Measurements from ENCODE around the gene RPL32.
"Not testable (repeated sequence)": the region's sequence is repeated elsewhere in the genome, so short reads cannot be mapped to it uniquely, and the experiment has no call there.

Gene RPL32

GRCh38 chr3:12845811-12846210 lies 4.4 kb upstream of the RPL32 start:
- no peak overlapping the region for H3K4me3 ChIP-seq (ENCODE audit: low read length)
- TF ChIP-seq CTCF (conservative IDR thresholded peaks at IDR 0.05; ENCODE audit: low read depth, low read length) = no peak
- DNase-seq (ENCODE audit: low read depth) = no peak

- H3K4me3 ChIP-seq (ENCODE audit: low read length) = no peak overlapping the region
- no peak for TF ChIP-seq CTCF (conservative IDR thresholded peaks at IDR 0.05; ENCODE audit: low read depth, low read length)
- no peak for DNase-seq (ENCODE audit: low read depth)
Observed at GRCh38 chr3:12842469-12842868, 1.1 kb upstream of the RPL32 start.

- no peak for TF ChIP-seq CTCF (conservative IDR thresholded peaks at IDR 0.05; ENCODE audit: low read depth, low read length)
- DNase-seq (ENCODE audit: low read depth) = no peak
- H3K4me3 ChIP-seq (ENCODE audit: low read length) = no peak overlapping the region
Observed at GRCh38 chr3:12841970-12842328, 584 bp upstream of the RPL32 start.

GRCh38 chr3:12840591-12841148 lies 695 bp downstream of the RPL32 start:
- H3K4me3 ChIP-seq (ENCODE audit: low read length) = peak overlapping the region; percentile 100
- DNase-seq (ENCODE audit: low read depth) = no peak
- no peak for TF ChIP-seq CTCF (conservative IDR thresholded peaks at IDR 0.05; ENCODE audit: low read depth, low read length)

- H3K4me3 ChIP-seq (ENCODE audit: low read length) = peak overlapping the region; percentile 100
- DNase-seq (ENCODE audit: low read depth) = not testable (repeated sequence)
Observed at GRCh38 chr3:12840148-12840547, 1.2 kb downstream of the RPL32 start.

GRCh38 chr3:12839156-12839946 lies 2.0 kb downstream of the RPL32 start:
- H3K4me3 ChIP-seq (ENCODE audit: low read length) = peak overlapping the region; percentile 100
- no peak for TF ChIP-seq CTCF (conservative IDR thresholded peaks at IDR 0.05; ENCODE audit: low read depth, low read length)
- no peak for DNase-seq (ENCODE audit: low read depth)

- DNase-seq (ENCODE audit: low read depth) = no peak
- peak overlapping the region; percentile 23 for H3K4me3 ChIP-seq (ENCODE audit: low read length)
- TF ChIP-seq CTCF (conservative IDR thresholded peaks at IDR 0.05; ENCODE audit: low read depth, low read length) = no peak
Observed at GRCh38 chr3:12838179-12838965, 3.0 kb downstream of the RPL32 start.

All from retinal pigment epithelial cell (primary cell).